Gastroesophageal sphincter (tissue), 3 donors: ENCODE results near the gene VTN.

ENCODE experiments used
- EP300 ChIP-seq: sonication (generic); formaldehyde crosslinking; IDR thresholded peaks from one replicate; pipeline ENCODE4 v1.6.1; 2017; ENCODE audit warnings: antibody characterized with exemption, mild to moderate bottlenecking
- POLR2A ChIP-seq, 2 donors: fragments of 450-650 bp; IDR thresholded peaks; one replicate each; pipeline ENCODE4 v1.6.1; 2017; ENCODE audit warnings: antibody characterized with exemption in 2 of 2, mild to moderate bottlenecking in 2 of 2, moderate library complexity in 1 of 2
- TF ChIP-seq, protein P1 (sequence below), 4 experiments: fragments of 200-600 bp in 2 of 4; fragments of 450-650 bp in 2 of 4; sonication (generic) in 1 of 4; IDR thresholded peaks; one replicate each; pipeline ENCODE4 v1.5.1; 2017 to 2019; ENCODE audit warnings: antibody characterized with exemption in 4 of 4, mild to moderate bottlenecking in 2 of 4, moderate library complexity in 2 of 4

GRCh38 chr17:28330671-28331070 is 39.4 kb downstream of the VTN start:
- TF ChIP-seq POLR2A (IDR thresholded peaks at IDR 0.05), result no peak
- TF ChIP-seq EP300, result no peak
- TF ChIP-seq, protein P1, sequence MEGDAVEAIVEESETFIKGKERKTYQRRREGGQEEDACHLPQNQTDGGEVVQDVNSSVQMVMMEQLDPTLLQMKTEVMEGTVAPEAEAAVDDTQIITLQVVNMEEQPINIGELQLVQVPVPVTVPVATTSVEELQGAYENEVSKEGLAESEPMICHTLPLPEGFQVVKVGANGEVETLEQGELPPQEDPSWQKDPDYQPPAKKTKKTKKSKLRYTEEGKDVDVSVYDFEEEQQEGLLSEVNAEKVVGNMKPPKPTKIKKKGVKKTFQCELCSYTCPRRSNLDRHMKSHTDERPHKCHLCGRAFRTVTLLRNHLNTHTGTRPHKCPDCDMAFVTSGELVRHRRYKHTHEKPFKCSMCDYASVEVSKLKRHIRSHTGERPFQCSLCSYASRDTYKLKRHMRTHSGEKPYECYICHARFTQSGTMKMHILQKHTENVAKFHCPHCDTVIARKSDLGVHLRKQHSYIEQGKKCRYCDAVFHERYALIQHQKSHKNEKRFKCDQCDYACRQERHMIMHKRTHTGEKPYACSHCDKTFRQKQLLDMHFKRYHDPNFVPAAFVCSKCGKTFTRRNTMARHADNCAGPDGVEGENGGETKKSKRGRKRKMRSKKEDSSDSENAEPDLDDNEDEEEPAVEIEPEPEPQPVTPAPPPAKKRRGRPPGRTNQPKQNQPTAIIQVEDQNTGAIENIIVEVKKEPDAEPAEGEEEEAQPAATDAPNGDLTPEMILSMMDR (IDR thresholded peaks at IDR 0.05), result no peak
